Measurements from ENCODE around the gene MED15.

GRCh38 chr22:20498913-20499312, 8.5 kb upstream of the MED15 start:
- TF ChIP-seq POLR2A (IDR thresholded peaks at IDR 0.05), result no peak
- TF ChIP-seq, protein P1, sequence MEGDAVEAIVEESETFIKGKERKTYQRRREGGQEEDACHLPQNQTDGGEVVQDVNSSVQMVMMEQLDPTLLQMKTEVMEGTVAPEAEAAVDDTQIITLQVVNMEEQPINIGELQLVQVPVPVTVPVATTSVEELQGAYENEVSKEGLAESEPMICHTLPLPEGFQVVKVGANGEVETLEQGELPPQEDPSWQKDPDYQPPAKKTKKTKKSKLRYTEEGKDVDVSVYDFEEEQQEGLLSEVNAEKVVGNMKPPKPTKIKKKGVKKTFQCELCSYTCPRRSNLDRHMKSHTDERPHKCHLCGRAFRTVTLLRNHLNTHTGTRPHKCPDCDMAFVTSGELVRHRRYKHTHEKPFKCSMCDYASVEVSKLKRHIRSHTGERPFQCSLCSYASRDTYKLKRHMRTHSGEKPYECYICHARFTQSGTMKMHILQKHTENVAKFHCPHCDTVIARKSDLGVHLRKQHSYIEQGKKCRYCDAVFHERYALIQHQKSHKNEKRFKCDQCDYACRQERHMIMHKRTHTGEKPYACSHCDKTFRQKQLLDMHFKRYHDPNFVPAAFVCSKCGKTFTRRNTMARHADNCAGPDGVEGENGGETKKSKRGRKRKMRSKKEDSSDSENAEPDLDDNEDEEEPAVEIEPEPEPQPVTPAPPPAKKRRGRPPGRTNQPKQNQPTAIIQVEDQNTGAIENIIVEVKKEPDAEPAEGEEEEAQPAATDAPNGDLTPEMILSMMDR (IDR thresholded peaks at IDR 0.05), result no peak
